IPS-11a (cell line): ENCODE measurements around the gene GNAQ.
"Not testable (repeated sequence)": the region's sequence is repeated elsewhere in the genome, so short reads cannot be mapped to it uniquely, and the experiment has no call there.

ENCODE experiments used
- H3K4me3 ChIP-seq: one replicate; pipeline ENCODE4 v1.5.1; 2013; ENCODE audit warnings: low read depth, low read length, control low read depth

Gene GNAQ

DNA sequence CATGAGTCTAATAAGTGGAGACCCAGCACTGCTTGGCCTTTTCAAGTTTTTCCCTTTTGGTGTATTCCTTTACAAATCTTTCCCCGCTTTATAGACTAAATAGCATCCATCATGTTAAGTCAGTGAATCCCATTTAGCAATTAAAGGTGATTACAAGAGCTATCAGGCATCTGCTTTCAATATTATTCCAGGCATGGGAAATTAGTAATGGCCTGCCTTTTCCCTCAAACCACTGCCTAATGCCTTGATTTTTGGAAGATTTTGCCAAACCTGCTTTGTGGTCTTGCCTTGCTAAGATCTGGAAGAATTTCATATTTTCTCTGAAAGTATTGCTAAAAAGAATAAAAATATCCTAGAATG, 280.6 kb downstream of the GNAQ start:
- no peak overlapping the region for H3K4me3 ChIP-seq

DNA sequence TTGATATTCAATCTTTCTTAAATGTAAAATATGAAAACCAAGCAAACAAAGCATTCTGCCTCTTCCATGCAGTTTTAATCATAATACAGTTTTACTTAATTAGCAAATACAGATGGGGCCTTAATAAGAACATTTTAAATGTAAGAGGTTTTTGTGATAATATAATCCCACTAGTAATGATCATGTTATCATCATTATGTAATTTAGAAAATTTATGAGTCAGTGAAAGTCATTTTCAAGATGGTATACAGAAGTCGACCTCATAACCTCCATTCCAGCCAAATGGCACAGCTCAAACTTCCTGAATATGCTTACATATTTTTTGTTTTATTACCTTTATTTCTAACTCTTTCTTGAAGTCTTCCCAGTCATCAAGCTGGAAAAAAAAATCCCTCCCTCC, 281.3 kb downstream of the GNAQ start:
- no peak overlapping the region for H3K4me3 ChIP-seq

DNA sequence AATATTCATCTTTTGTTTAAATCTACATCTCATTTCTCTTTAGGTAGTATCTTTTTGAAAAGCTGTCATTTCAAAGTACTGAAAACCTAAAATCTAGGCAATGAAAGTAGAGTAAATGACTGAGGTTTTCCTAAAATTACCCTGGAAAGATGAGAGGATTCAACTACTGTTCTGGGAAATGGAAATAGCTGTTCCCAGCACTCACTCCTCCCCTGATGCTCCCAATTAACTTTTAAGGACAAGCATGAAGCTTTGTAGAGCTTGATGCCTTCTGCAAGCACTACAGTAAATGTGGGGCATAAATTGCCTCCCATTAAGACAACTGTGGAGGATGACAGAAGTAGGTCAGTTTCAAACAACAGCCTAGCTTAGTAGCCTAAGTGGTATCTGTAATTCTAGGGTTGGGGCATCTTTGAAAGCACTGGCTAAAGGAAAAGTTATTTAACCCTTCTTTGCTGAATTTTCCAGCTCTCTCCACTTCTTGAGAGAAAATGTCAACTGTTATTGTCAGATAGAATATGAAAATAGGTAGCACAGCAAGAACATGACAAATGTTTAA, 283.3 kb downstream of the GNAQ start:
- H3K4me3 ChIP-seq, result no peak overlapping the region

GRCh38 chr9:77747163-77747562, 284.4 kb downstream of the GNAQ start:
- no peak overlapping the region for H3K4me3 ChIP-seq

DNA sequence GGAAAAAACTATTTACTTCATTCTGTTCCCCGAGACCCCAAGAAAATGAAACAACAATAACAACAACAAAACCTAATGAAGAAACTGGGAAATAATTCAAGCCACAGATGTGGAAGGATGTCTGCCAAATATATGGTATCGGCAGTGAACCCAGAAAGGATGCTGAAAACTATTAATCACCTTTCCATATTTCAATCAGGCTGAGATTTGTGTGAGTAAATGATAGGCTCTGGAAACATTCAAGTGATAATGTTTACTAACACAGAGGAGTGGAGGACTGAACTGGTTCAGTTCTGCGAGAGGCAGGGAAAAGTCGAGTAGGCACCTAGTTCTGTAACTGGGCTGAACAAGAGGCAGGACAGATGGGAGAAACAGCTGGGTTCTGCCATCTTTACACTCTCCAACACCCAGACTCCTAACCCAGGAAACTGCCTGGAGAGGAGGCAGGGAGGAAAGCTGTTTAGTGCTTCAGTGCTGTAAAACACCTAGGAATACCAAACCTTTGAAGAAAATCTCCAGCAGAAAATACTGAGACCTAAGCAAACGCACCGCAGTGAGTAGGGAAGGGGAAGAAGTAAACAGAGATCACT, 286.7 kb downstream of the GNAQ start:
- H3K4me3 ChIP-seq, result no peak overlapping the region

DNA sequence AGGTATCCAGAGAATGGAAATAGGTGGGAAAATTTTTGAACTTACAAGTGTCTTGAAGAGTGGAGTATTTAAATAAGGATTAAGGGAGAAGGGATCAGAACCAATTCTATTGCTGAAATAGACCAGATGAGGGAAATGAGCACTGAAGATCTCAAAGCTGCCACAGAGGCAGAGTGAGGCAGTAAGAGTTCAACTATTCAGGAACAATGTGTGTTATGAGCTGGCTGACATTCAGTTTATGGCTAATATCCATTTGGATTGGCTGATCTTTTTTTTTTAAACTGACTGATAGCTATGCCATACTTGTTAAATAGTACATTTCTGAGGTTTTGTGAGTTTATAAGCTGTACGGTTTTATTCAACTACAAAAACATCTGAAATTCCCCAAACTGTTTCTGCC, 288.2 kb downstream of the GNAQ start:
- H3K4me3 ChIP-seq, result no peak overlapping the region

GRCh38 chr9:77738932-77739331, 292.7 kb downstream of the GNAQ start:
- no peak overlapping the region for H3K4me3 ChIP-seq

DNA sequence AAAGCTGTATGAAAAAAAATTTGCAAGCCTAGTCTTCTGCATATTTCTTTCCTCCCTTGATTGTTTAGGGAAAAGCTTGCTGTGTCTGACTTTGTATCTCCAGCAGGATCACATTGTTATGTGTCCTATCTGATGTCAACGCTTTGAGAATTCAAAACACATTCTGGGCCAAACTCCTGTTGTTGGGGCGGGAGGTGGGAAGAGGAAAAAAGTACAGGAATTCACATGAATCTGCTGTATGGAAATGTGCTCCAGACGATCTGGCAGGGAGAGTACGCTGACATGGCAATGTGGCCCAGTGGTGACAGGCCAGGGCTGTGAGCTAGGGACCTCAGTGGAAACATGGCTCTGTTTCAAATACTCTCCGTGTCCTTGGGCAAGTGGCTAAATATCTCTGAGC, 296.1 kb downstream of the GNAQ start:
- no peak overlapping the region for H3K4me3 ChIP-seq

DNA sequence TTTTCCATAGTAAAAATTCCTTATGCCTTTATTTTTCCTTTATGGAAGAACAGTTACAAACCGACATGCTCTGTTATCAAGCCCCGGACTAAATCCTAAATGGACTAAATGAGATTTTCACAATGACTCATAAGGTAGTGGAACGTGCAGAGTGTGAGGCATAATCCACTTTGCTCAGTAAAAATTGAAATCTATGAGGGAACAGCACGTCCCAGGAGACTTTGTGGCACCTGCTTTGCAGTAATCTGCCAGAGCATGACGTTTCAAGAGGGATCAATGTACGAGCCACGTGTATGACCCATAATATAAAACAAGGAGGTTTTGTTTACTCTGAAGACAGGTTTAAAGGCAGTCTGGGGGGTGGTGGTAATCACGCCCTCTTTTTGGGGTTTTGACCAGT, 299.7 kb downstream of the GNAQ start:
- H3K4me3 ChIP-seq, result no peak overlapping the region

DNA sequence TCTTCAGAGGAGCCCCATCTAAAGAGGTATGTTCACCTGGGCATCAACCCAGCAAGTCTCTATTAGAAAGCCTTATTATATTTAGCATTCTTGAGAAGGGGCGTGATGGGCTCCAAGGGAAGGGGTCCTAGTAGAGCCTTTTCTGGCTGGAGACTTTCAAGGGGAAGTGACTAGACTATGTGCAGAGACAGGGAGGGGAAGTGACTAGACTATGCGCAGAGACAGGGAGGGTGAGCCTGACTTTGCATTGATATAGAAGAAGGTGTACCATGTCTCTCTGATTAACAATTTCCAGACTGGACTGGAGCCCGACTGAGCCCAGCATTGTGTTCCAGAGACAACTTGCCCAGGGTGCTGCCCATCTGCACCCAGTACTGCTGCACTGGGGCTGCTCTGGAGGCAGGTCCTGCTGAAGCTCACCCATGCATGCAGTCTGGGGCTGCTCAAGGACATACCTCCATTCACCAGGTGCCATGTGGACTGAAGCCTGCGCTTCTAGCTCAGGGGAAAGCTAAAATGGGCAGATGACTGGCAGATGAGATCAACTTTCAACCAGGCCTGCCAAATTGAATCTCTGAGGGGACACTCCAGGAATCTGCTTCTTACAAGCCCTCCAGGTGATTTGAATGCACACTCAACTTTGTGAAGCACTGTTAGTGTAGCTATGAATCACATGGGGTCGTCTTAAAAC, 300.5 kb downstream of the GNAQ start:
- H3K4me3 ChIP-seq, result no peak overlapping the region

GRCh38 chr9:77729177-77729576, 302.4 kb downstream of the GNAQ start:
- no peak overlapping the region for H3K4me3 ChIP-seq

DNA sequence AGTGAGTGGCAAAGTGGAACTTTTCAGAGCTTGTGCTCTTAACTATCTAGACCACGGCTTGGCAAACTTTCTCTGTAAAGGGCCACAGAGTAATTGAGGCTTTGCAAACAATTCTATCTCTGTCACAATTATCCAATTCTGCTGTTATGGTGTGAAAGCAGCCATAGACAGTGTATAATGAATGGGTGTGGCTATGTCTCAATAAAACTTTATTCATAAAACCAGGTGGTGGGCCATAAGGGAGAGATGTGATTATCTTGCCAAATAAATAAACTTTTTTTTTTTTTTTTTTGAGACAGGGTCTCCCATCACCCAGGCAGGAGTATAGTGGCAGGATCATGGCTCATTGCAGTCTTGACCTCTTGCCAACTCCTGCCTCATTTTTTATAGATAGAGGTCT, 304.8 kb downstream of the GNAQ start:
- H3K4me3 ChIP-seq, result no peak overlapping the region

GRCh38 chr9:77726289-77726688, 305.3 kb downstream of the GNAQ start:
- H3K4me3 ChIP-seq, result no peak overlapping the region

DNA sequence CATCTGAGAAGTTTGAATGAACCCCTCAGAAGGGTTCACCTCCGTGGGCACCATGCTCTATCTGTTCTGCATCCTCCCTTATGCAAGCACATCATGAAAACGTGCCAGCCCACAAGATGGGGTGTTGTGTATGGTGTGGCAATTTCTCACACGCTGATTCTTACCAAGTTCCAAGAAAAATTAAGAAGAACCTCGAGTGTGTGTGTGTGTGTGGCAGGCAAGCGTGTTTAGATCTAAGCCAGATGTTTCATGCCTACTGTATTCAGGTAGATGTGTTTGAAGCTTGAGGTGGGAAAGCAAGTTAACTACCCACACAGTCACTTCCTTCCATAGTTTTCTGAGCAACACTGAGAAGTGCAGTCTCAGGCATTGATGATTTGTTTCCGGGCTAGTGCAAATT, 305.8 kb downstream of the GNAQ start:
- no peak overlapping the region for H3K4me3 ChIP-seq

DNA sequence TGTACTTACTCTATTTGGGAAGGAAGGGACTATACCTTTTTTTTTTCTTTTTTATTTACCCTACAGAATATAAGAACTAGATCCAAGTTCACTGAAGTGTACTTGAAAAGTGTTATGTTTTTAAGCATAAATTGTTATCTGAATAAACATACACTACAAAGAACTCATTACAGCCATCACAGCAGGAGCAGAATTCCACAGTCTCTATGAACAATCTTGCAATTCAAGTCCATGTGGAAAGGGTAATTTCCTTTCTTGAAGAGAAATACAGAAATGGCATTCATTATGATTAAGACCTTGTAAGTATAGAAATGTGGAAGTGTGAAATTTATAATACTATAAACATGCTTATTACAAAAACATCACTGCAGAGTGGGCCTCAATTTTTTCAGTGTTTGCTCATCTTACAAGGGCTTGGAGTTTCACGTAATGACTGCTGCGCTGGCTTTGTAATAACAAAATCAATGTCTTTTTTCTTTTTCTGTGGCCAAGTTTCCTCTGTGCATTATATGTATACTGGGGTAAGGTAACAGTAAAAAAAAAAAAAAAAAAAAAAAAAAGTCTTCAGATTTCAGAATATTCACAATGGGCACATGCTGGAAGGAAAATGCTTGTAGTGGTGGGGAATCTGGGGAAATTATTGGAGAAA, 306.4 kb downstream of the GNAQ start:
- H3K4me3 ChIP-seq, result no peak overlapping the region

DNA sequence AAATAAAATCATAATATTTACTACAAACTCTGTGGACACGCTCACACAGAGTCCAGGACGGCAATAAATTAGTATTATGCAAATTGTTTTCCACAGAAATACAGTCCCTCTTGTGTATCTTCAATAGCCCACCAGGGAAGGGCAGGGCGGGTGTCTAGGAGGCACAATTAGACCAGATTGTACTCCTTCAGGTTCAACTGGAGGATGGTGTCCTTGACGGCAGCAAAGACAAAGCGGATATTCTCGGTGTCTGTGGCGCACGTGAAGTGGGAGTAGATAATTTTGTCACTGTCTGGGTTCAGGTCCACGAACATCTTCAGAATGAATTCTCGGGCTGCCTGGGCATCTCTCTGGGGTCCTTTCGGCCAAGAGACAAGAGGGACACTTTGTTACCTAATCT, 310.5 kb downstream of the GNAQ start:
- not testable (repeated sequence) for H3K4me3 ChIP-seq

DNA sequence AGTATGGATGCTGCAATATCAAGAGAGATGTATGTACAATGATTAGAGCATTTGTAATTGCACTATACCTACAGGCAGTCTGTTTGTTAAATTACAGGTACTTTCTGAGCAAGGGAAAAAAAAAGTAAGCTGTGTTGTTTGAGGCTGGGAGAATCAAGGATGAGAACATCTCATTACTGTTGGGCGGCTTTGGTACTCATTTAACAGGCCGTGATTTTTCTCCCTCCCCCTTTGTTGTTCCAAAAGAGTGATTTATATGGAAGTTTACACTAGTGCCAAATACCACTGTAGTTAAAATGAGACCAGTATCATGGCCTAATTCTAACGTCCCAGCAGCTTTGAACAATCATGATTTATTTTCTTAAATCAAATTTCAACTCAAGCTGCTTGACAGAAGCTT, 312.3 kb downstream of the GNAQ start:
- no peak overlapping the region for H3K4me3 ChIP-seq

GRCh38 chr9:77718298-77718640, 313.3 kb downstream of the GNAQ start:
- not testable (repeated sequence) for H3K4me3 ChIP-seq

DNA sequence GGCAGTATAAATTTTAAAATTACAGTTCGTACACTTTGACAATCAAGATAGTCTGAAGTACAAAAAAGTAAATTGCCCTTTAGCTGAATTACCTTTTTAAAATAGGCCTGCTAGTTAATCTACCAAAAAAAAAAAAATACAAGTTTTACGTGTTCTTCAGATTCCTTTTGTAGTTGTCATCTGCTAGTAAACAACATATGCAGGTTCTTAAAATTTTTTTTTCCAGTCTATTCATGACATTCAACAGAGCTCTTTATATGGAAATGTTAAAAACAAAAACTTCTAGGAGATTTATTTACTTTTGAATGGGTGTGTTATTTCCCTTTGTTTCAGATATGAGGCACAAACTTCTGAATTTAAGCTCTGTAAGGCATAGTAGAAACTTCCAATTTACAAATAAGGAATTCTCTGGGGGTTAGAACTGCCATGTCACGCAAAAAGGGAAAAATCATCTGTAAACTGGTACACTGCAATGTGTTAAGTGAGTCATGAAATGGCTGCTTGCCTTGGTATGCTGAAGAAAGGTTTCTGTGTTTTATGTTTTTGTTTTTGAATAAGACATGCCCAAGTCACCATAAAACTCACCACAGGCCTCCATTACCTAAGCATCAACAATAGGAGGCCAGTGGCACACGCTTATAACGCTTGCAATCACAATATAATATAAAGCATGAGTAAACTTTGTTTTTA, 313.9 kb downstream of the GNAQ start:
- not testable (repeated sequence) for H3K4me3 ChIP-seq

- no peak overlapping the region for H3K4me3 ChIP-seq
These were observed 317.5 kb downstream of the GNAQ start for GRCh38 chr9:77714077-77714549.

- H3K4me3 ChIP-seq, result no peak overlapping the region
These were observed 319.0 kb downstream of the GNAQ start for GRCh38 chr9:77712533-77713130.
